Measurements from ENCODE around the gene ACE. TPM values are rescaled to one million over a fixed set of nuclear protein-coding genes. Genes with fewer than 3 reads are reported as not detected.

The ACE gene
- total RNA-seq, 1 donor from 2014 or later: 1.0 TPM

DNA sequence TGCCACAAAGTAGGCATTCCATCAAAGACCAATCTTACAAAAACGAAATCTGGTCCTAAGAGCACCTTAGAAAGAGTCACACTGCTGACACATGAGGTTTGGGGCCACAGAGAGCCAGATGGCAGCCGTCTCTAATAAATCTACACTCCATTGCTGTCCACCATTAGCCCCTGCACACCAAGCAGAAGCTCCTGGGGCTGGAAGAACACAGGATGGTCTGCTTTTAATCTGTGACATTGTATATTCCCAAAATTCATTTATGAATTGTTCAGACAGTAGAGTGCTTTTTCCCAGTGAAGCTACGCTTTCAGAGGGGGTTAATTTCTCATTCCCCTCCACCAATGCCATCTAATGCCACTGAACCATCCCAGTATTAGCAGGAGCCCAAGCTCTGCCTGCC, 32.4 kb upstream of the ACE start:
- H3K4me3 Mint-ChIP-seq (ENCODE audit: unreplicated experiment): peak overlapping the region; percentile 76
- H3K9me3 Mint-ChIP-seq (ENCODE audit: unreplicated experiment): no peaks in the 10 kb centered on the region
- Histone ChIP-seq H3K9ac (ENCODE audit: low read length) (no peak overlapping the region), H3K27me3 (ENCODE audit: insufficient read depth, low read length) (no peaks in the 10 kb centered on the region), H3K4me2 (ENCODE audit: low read length) (no peak overlapping the region), H3K9me3 (ENCODE audit: insufficient read depth, low read depth, low read length) (no peaks in the 10 kb centered on the region), H3K4me3 (ENCODE audit: insufficient read depth, low read depth, low read length) (no peak overlapping the region), H3K36me3 (ENCODE audit: insufficient read depth, low read length) (no peaks in the 10 kb centered on the region), H2AFZ (ENCODE audit: low read depth, low read length) (no peak overlapping the region), H4K20me1 (ENCODE audit: insufficient read depth, low read length) (no peaks in the 10 kb centered on the region), H3K79me2 (ENCODE audit: insufficient read depth, low read length) (no peaks in the 10 kb centered on the region), H3K27ac (ENCODE audit: low read depth, low read length) (no peak overlapping the region), H3K4me1 (ENCODE audit: insufficient read depth, low read length) (peaks cover 14% of the 10 kb centered on the region)
- peaks cover 12% of the 10 kb centered on the region for H3K27me3 Mint-ChIP-seq (ENCODE audit: low read depth, unreplicated experiment)
- H3K36me3 Mint-ChIP-seq (ENCODE audit: low read depth, unreplicated experiment): peaks cover 3% of the 10 kb centered on the region
- TF ChIP-seq, protein P1, sequence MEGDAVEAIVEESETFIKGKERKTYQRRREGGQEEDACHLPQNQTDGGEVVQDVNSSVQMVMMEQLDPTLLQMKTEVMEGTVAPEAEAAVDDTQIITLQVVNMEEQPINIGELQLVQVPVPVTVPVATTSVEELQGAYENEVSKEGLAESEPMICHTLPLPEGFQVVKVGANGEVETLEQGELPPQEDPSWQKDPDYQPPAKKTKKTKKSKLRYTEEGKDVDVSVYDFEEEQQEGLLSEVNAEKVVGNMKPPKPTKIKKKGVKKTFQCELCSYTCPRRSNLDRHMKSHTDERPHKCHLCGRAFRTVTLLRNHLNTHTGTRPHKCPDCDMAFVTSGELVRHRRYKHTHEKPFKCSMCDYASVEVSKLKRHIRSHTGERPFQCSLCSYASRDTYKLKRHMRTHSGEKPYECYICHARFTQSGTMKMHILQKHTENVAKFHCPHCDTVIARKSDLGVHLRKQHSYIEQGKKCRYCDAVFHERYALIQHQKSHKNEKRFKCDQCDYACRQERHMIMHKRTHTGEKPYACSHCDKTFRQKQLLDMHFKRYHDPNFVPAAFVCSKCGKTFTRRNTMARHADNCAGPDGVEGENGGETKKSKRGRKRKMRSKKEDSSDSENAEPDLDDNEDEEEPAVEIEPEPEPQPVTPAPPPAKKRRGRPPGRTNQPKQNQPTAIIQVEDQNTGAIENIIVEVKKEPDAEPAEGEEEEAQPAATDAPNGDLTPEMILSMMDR (IDR thresholded peaks at IDR 0.05; ENCODE audit: insufficient read depth, low read depth, low read length): no peak
- H3K27ac Mint-ChIP-seq (ENCODE audit: unreplicated experiment): no peak overlapping the region
- FAIRE-seq (no peak), DNase-seq (ENCODE audit: low read depth) (no peak)
- peaks cover 6% of the 10 kb centered on the region for H3K4me1 Mint-ChIP-seq (ENCODE audit: low read depth, unreplicated experiment)

DNA sequence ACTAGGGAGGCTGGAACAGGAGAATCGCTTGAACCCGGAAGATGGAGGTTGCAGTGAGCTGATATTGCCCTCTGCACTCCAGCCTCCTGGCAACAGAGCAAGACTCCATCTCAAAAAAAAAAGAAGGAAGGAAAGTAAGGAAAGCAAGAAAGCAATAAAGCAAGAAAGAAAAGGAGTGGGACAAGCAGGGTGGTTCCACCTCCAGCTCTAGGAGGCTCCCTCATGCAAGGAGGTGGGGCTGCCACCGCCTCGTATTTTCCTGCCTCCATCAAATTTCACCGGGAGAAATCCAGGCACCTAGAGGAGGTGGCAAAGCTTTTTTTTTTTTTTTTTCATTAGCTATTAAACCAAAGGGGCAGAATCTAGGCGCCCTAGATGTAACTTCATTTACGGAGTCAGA, 31.8 kb upstream of the ACE start:
- no peak overlapping the region for H3K4me3 ChIP-seq (ENCODE audit: insufficient read depth, low read depth, low read length)
- H3K79me2 ChIP-seq (ENCODE audit: insufficient read depth, low read length): no peaks in the 10 kb centered on the region
- H3K4me1 ChIP-seq (ENCODE audit: insufficient read depth, low read length): peaks cover 16% of the 10 kb centered on the region
- H3K27me3 Mint-ChIP-seq (ENCODE audit: low read depth, unreplicated experiment): peaks cover 17% of the 10 kb centered on the region
- peak overlapping the region; percentile 55 for H3K27ac Mint-ChIP-seq (ENCODE audit: unreplicated experiment)
- no peak for TF ChIP-seq EZH2 (IDR thresholded peaks at IDR 0.05; ENCODE audit: insufficient read depth, low read length)
- TF ChIP-seq, protein P1 (IDR thresholded peaks at IDR 0.05; ENCODE audit: insufficient read depth, low read depth, low read length): no peak
- H3K9ac ChIP-seq (ENCODE audit: low read length): no peak overlapping the region
- H3K9me3 ChIP-seq (ENCODE audit: insufficient read depth, low read depth, low read length): no peaks in the 10 kb centered on the region
- no peaks in the 10 kb centered on the region for H3K36me3 ChIP-seq (ENCODE audit: insufficient read depth, low read length)
- H3K9me3 Mint-ChIP-seq (ENCODE audit: unreplicated experiment): no peaks in the 10 kb centered on the region
- H3K4me1 Mint-ChIP-seq (ENCODE audit: low read depth, unreplicated experiment): peaks cover 4% of the 10 kb centered on the region
- no peak overlapping the region for H2AFZ ChIP-seq (ENCODE audit: low read depth, low read length)
- peak overlapping the region; percentile 89 for H3K4me2 ChIP-seq (ENCODE audit: low read length)
- H4K20me1 ChIP-seq (ENCODE audit: insufficient read depth, low read length): no peaks in the 10 kb centered on the region
- H3K27ac ChIP-seq (ENCODE audit: low read depth, low read length): no peak overlapping the region
- peak overlapping the region; percentile 76 for H3K4me3 Mint-ChIP-seq (ENCODE audit: unreplicated experiment)
- no peak for DNase-seq (ENCODE audit: low read depth)
- no peaks in the 10 kb centered on the region for H3K27me3 ChIP-seq (ENCODE audit: insufficient read depth, low read length)
- FAIRE-seq: no peak
- H3K36me3 Mint-ChIP-seq (ENCODE audit: low read depth, unreplicated experiment): peaks cover 4% of the 10 kb centered on the region

DNA sequence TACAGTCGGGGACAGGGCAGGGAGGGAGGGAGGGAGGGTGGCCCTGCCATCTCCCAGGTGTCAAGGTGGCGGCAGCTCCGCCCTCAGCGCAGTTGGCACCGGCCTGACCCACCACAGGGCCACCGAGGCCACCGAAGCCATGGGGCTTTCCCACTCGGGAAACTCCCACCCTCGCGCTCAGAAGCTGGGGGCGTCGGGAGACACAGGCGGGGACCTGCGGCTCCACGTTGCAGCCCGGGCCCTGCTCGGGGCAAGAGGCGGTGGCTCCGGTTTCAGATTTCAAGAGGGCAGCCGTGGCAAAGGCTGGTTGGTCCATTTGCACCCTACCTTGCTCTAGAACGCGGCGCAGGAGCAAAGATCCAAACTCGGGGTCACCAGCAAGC, 31.3 kb upstream of the ACE start:
- Mint-ChIP-seq H3K27ac (ENCODE audit: unreplicated experiment) (no peak overlapping the region), H3K4me1 (ENCODE audit: low read depth, unreplicated experiment) (peaks cover 8% of the 10 kb centered on the region)
- H3K9ac ChIP-seq (ENCODE audit: low read length): peak overlapping the region; percentile 61

More for the DNA sequence above, 31.3 kb upstream of the ACE start:
- no peak overlapping the region for H3K27ac ChIP-seq (ENCODE audit: low read depth, low read length)
- peak overlapping the region; percentile 42 for H3K4me3 ChIP-seq (ENCODE audit: insufficient read depth, low read depth, low read length)
- no peak for TF ChIP-seq EZH2 (IDR thresholded peaks at IDR 0.05; ENCODE audit: insufficient read depth, low read length)
- TF ChIP-seq, protein P1 (IDR thresholded peaks at IDR 0.05; ENCODE audit: insufficient read depth, low read depth, low read length): no peak
- H3K27me3 ChIP-seq (ENCODE audit: insufficient read depth, low read length): no peaks in the 10 kb centered on the region
- no peaks in the 10 kb centered on the region for H3K9me3 ChIP-seq (ENCODE audit: insufficient read depth, low read depth, low read length)
- H2AFZ ChIP-seq (ENCODE audit: low read depth, low read length): peak overlapping the region; percentile 88
- peaks cover 21% of the 10 kb centered on the region for H3K4me1 ChIP-seq (ENCODE audit: insufficient read depth, low read length)
- peak overlapping the region; percentile 89 for H3K4me2 ChIP-seq (ENCODE audit: low read length)
- H4K20me1 ChIP-seq (ENCODE audit: insufficient read depth, low read length): no peaks in the 10 kb centered on the region
- H3K27me3 Mint-ChIP-seq (ENCODE audit: low read depth, unreplicated experiment): peaks cover 17% of the 10 kb centered on the region
- H3K36me3 Mint-ChIP-seq (ENCODE audit: low read depth, unreplicated experiment): peaks cover 4% of the 10 kb centered on the region
- DNase-seq (ENCODE audit: low read depth) (peak; percentile 19), FAIRE-seq (no peak)
- H3K36me3 ChIP-seq (ENCODE audit: insufficient read depth, low read length): no peaks in the 10 kb centered on the region
- H3K9me3 Mint-ChIP-seq (ENCODE audit: unreplicated experiment): no peaks in the 10 kb centered on the region
- H3K79me2 ChIP-seq (ENCODE audit: insufficient read depth, low read length): no peaks in the 10 kb centered on the region
- H3K4me3 Mint-ChIP-seq (ENCODE audit: unreplicated experiment): peak overlapping the region; percentile 76

Data from astrocyte (in vitro differentiated cells and primary cell).